SK-N-SH treated with all-trans-retinoic acid at 6 μM for 48 hours (cell line): ENCODE data around the gene PRR23A.

Source experiments
- BACH2 ChIP-seq: fragments of 250-450 bp; sonication (Bioruptor Pico); IDR thresholded peaks from 2 replicates; pipeline ENCODE4 v1.9.0; 2021; ENCODE audit warnings: mild to moderate bottlenecking, borderline replicate concordance
- TCF4 ChIP-seq: fragments of 250-450 bp; sonication (Bioruptor Pico); IDR thresholded peaks from 2 replicates; pipeline ENCODE4 v1.8.0; 2021; ENCODE audit warnings: mild to moderate bottlenecking, moderate library complexity, borderline replicate concordance
- ZFP3 ChIP-seq: fragments of 250-450 bp; sonication (Bioruptor Pico); IDR thresholded peaks from 2 replicates; pipeline ENCODE4 v1.5.0; 2020; ENCODE audit warnings: mild to moderate bottlenecking, moderate library complexity
- TF ChIP-seq, protein P1 (sequence below): fragments of 250-450 bp; sonication (Bioruptor Pico); IDR thresholded peaks from 2 replicates; pipeline ENCODE4 v1.8.0; 2020; ENCODE audit warnings: mild to moderate bottlenecking, moderate library complexity, borderline replicate concordance

DNA sequence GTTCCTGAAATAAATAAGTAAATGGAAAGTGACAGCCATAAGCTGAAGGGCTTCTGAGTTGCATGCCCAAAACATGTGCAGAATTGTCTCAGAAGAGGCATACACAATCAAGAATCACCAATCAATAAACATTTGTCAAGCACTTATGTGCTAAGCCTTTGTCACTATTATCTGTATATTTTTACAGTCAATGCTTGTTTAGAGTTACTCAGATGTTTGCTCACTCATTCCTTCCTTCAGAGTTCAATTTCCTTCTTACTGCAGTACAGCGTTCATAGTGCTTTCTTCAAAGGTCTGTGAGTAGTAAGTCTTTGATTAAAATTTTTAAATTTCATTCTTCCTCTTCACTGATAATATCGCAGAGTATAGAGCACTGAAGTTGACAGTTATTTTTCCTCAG is 41.8 kb downstream of the PRR23A start:
- TF ChIP-seq, protein P1, sequence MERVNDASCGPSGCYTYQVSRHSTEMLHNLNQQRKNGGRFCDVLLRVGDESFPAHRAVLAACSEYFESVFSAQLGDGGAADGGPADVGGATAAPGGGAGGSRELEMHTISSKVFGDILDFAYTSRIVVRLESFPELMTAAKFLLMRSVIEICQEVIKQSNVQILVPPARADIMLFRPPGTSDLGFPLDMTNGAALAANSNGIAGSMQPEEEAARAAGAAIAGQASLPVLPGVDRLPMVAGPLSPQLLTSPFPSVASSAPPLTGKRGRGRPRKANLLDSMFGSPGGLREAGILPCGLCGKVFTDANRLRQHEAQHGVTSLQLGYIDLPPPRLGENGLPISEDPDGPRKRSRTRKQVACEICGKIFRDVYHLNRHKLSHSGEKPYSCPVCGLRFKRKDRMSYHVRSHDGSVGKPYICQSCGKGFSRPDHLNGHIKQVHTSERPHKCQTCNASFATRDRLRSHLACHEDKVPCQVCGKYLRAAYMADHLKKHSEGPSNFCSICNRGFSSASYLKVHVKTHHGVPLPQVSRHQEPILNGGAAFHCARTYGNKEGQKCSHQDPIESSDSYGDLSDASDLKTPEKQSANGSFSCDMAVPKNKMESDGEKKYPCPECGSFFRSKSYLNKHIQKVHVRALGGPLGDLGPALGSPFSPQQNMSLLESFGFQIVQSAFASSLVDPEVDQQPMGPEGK (CRISPR knock-in tag), result no peak
- TF ChIP-seq TCF4 (CRISPR knock-in tag) (no peak), BACH2 (CRISPR knock-in tag) (no peak), ZFP3 (CRISPR knock-in tag) (no peak)
